ENCODE data around the gene PPP1R1B.
A peak's percentile ranks its signal among the peaks of the same experiment; 100 is the strongest.

PPP1R1B gene

DNA sequence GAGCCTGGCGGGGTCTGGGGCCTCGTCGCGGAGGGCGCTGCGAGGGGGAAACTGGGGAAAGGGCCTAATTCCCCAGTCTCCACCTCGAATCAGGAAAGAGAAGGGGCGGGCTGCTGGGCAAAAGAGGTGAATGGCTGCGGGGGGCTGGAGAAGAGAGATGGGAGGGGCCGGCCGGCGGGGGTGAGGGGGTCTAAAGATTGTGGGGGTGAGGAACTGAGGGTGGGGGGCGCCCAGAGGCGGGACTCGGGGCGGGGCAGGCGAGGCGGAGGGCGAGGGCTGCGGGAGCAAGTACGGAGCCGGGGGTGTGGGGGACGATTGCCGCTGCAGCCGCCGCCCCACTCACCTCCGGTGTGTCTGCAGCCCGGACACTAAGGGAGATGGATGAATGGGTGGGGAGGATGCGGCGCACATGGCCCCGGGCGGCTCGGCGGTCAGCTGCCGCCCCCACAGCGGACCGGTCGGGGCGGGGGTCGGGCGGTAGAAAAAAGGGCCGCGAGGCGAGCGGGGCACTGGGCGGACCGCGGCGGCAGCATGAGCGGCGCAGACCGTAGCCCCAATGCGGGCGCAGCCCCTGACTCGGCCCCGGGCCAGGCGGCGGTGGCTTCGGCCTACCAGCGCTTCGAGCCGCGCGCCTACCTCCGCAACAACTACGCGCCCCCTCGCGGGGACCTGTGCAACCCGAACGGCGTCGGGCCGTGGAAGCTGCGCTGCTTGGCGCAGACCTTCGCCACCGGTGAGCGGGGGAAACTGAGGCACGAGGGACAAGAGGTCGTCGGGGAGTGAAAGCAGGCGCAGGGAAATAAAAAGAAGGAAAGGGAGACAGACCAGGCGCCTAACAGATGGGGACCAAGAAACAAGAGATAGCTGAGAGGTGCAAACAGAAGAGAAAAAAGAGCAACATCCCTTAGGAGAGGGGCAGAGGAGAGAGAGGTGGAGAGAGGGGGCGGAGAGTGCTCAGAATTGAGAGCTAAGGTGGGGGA lies 41.5 kb downstream of the PPP1R1B start, which contains the start of gene PNMT:
Gene PNMT (plus strand): TSS at position 509 of the 980 bp plus-strand sequence. CDS start 23 bp downstream, at position 532.
- DNase-seq (ENCODE audit: low spot score) = peak; percentile 62

DNA sequence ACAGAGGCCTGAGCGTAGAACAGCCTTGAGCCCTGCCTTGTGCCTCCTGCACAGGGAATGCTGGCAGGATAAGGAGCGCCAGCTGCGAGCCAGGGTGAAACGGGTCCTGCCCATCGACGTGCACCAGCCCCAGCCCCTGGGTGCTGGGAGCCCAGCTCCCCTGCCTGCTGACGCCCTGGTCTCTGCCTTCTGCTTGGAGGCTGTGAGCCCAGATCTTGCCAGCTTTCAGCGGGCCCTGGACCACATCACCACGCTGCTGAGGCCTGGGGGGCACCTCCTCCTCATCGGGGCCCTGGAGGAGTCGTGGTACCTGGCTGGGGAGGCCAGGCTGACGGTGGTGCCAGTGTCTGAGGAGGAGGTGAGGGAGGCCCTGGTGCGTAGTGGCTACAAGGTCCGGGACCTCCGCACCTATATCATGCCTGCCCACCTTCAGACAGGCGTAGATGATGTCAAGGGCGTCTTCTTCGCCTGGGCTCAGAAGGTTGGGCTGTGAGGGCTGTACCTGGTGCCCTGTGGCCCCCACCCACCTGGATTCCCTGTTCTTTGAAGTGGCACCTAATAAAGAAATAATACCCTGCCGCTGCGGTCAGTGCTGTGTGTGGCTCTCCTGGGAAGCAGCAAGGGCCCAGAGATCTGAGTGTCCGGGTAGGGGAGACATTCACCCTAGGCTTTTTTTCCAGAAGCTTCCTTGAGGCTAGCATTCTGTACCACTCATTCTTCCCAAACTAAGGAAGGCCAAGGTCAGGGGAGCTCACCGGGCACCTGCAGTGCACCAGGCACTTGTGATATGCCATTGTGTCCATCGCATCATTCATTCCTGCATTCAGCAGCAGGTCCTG lies 43.4 kb downstream of the PPP1R1B start:
- DNase-seq (ENCODE audit: low spot score) = no peak

DNA sequence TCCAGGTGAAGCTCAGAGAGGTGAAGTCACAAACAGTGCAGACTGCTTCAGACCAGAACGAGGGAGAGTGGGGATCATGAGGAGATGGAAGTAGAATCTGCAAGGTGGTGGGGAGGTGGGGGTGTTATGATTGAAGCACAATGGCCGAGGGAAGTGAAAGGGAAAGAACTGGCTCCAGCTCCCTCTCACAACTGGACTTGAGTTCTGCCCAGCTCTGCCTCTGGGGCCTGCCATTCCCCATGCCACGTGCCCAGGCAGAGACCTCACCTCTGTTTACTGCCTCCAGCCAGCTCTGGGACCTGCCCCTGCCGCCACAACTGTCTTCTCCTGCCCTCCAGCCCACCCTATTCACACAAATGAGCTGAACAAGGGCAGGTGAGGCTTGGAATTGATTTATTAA lies 44.0 kb downstream of the PPP1R1B start:
- DNase-seq (ENCODE audit: low spot score) = no peak

DNA sequence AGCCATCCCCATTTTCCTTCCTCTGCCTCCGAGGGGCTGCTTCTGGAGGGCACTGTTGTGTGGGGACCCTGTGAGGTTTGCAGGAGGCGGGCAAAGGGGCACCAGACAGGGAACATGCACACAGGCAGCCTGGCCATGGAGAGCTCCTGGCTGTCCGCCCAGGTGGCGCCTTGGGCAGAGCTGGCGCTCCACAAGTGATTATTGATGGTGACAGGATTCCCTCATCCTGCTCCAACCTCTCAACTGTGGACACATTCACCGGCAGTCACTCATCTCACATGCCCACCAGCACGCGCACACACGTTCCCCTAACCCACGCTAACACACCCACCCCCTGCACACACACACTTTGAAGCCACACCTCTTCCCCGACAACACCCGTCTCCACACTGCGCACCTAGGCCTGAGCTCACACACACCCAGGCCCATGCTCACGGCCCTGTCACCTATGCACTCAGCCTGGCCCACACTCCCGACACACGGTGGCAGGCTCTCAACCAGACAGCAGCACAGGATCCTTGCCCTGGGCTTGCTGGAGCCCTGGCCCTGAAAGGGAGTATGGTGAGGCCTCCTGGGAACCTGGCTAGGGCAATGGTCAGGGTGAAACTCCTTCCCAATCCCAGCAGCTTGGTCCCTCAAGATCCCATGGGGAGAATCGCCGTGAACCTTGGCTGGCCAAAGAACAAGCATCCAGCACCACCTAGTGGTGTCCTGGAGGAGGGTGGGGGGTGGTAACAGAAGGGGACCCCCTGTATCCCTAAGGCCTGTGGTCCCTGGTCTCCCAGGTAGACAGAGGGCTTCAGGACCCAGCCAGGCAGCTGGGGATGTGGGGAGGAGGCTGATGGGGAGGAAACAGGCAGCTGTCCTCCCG lies 45.1 kb downstream of the PPP1R1B start:
- no peak for DNase-seq (ENCODE audit: low spot score)

DNA sequence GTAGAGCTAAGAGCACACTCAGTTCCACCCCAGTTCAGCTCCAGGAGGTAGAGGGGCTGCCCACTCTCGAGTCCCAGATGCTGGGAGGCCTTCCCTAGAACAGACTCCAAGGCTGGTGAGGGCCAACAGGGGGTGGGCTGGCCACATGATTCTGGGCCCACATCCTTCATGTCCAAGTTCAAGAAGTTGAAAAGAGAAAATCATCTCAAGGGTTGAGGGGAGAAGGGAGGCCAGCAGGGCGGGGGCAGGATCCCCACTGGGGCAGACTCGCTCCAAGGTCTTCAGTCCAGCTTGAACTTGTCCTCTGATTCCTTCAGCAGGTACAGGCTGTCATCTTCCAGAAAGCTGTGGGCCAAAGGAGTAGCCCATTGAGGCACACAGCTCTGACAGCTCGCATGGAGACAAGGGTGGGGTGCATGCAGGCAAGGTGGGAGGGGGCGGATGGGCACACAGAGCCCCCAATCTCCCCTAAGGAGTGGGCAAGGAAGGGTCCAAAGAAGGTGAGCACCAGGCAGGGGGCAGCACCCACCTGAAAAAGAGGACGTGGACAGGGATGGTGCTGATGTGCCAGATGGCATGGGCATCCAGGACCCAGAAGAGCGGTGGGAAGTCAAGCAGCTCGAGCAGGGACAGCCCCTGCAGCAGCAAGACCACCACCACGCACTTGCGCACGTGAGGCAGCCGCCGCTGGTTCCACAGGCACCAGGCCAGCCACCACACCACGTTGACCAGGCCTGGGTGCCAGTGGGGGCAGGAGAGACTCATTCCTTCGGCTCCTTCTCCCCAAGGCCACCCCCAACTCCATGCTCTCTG lies 46.0 kb downstream of the PPP1R1B start:
- DNase-seq (ENCODE audit: low spot score) = no peak

DNA sequence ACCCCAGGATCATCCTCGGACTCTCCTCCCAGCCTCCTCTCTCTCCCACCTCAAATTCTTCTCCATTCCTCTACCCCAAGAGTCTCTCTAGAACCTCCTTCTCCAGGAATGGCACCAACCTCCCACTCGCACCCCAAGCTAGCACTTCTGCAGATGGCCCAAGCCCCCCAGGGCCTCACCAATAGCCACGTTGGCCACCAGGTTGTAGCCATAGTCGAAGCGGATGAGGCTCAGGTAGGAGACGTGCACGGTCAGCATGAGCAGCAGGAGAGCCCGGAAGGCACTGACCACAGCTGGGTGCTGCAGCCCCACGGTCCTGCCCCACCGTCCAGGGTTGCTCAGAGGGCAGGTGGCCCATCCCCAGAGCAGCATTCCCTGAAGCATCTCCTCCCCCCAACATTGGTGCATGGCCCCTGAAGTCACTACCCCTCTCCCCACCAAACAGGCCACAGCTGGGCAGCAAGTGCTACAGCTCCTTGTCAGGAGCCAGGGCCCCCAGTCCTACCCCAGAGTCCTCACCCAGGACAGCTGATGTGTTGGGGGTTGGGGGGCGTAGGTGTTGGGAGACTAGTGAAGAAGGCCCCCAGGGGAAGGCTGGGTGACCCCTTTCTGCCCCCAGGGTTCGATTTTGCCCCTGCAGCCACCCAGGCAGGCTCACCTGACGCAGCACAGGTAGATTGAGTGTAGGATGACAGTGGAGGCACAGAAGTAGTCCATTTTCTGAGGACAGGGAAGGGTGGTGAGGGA lies 46.8 kb downstream of the PPP1R1B start:
- DNase-seq (ENCODE audit: low spot score) = no peak

DNA sequence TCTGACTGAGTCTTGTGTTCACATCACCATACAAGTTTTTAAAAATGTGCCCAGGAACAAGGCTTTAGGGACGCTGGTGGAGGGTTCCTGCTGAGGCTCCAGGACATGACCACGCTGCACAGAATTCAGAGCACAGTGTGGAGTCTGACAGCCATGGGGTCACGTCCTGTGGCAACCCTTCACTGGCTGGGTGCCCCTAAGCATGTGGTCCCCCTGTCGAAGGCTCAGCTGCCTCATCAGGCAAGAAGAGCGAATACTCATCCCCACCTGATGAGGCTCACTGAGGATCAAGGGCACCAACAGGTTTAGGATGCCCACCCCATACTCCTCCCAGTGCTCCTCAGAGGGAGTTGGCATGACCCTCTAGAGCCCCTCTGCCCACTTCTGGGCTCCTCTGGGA lies 47.4 kb downstream of the PPP1R1B start:
- DNase-seq (ENCODE audit: low spot score) = no peak

DNA sequence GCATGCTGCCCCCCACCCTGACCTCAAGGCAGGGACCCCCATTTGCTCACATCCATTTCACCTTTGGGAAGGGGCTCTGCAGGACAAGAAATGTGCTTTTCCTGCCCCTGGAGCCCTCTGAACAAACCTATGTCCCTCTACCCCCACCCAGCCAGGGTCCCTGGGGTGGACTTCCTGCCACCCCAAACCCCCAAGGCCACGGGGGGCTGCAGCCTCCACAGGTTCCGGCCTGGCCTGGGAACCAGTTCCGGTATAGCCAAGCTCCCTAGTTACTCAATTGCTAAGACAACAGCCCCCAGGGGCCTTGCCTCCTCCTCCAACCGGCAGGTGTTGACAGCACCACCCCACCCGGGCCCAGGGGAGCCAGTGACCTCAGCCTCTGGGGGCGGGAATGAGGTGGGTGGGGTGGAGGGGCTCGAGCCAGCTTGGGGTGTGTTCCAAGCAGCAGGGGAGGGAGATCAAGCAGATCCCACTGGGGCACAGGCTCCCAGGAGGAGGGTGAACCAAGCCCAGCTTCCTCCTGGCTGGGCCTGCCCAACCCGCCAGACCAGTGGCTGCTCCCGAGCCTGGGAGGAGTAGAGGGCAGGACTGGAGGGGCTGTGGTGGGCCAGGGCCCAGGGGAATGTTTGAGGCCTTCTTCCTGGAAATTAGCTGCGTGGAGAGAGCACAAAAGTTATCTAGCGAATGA lies 48.1 kb downstream of the PPP1R1B start:
- no peak for DNase-seq (ENCODE audit: low spot score)

DNA sequence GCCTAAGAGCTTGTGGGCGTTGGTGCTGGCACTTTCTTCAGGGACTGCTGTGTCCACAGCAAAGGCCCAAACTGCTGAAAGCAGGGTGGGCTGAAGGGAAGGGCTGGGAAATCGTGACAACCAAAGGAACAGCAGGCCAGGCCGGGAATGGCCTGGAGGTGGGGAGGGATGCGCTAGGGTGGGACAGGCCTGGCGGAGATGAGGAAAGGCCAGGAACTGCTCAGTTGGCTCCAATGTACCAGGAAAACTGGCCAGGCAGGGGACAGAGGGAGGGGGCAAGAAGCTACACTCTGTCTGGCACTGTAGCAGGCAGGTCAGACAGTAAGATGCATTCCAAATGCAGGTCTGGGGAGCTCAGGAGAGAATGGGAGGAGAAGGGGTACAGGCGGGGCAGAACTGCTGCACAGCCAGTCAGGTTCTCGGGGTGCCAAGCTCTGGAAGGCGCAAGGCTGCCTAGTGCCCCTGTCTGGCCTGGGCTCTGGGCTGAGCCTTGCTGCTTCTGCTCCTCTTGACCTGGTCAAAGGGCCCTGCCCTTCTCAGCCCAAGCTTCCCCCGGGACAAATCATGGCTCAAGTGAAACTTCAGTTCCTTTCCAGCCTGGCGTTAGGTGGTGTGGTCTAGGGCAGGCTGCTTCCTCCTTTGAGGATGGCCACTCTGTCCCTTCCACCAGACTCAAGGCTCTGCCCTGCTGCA lies 48.8 kb downstream of the PPP1R1B start:
- no peak for DNase-seq (ENCODE audit: low spot score)

DNA sequence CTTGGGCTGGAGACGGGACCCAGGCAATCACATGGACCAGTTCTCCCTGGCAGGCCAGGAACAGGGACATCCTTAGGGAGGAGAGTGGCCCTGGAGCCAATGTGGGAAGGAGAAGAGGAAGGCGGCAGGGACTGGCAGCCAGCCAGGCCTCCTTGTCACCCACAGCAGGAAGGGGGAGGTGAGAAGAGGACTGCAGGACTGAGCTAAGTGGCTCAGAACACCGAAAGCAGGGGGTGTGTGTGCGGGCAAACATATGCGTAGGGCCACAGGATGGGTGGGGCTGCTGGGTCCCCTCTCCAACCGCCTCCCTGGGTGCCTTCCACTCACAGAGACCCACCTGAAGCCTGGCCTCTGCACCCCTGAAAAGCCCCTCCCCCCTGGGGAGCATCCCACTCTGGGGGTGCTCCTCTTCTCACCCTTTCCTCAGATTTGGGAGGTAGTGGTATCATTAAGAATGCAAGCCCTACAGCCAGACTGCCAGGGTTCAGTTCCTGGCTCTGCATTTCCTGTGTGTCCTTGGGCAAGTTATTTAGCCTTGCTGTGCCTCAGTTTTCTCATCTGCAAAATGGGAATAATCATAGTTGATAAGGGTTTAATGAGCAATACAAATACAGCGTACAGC lies 49.6 kb downstream of the PPP1R1B start:
- peak; percentile 46 for DNase-seq (ENCODE audit: low spot score)

DNA sequence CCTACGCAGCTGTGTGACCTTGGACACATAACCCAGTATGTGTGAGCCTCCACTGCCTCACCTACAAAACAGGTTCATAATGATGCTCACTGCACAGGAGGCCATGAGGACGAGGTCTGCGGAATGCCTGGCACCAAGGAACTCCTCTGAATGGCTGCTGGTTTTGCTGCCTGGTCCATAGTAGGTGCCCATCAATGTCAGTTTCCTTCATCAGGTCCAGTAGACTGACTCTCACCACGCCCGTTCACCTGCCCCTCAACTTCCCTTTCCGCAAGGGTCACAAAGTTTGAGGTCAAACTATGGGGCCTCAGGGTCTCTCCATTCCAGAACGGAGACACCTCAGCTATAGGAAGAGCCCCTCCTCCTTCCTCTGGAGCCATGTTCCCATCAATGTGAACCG lies 50.3 kb downstream of the PPP1R1B start:
- no peak for DNase-seq (ENCODE audit: low spot score)

DNA sequence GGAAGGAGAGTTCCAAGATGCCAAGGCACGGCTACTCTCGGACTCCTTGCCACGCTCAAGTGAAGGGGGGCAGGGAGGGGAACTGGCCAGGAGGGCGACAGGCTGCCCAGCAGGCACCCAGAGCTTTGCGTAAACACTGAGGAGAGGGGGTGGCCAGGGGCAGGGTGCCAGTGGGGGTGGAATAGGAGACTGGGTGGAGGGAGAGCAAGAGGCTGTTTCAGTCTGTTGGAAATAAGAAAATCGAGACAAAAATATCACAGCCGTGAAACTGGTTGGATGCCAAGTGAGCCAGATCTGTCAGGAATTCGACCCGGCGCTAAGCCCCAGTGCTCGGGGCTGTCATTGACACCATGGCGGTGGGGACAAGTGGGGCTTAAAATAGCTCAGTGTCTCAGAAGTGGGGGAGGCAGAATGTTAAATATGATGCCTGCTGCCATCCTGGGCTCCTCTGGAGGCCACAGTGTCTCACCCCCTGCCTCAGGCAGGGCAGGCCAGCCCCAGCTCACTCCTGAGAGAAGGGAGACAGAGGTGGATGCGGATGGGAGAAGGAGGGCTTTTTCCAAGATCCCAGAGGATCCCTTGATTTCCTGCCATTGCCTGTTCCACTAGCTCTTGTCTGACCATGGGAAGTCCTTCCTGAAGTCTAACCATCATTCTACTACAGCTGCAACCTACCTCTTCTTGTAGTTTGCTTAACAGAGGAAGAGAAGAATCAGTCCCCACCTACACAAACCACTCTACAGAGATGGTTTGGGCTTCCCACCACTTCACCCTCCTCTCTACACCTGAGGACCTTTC lies 51.0 kb downstream of the PPP1R1B start:
- DNase-seq (ENCODE audit: low spot score) = no peak

DNA sequence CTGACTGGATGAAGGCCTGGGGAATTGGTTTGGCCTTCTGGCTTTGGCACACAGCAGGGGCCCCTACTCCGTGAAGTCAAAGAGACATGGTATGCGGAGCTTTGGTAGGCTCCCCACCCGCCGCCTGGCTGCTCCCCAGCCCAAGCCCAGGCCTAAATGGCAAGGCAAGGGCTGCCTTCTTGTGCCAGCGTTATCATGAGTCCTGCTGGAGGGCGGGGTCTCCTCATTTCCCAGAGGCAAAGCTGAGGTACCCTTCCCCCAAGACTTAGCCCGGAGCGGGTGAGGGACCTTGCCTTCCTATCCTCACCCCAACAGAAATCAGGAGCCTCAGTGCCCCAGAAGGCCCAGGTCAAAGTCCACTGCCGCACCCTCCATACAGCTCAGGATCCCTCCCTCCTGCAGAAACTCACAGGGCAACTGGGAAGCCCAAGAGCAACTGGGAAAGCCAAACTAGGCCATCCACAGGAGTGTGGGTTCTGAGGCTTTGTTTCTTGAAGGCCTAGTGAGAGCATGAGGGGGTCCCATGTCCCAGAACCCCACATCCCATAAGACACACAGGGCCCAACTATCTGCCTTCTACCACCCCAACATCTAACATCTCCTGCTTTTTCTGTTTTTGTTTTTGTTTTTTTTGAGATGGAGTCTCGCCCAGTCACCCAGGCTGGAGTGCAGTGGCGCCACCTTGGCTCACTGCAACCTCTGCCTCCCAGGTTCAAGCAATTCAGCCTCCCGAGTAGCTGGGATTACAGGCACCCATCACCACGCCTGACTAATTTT lies 51.8 kb downstream of the PPP1R1B start:
- DNase-seq (ENCODE audit: low spot score) = no peak

DNA sequence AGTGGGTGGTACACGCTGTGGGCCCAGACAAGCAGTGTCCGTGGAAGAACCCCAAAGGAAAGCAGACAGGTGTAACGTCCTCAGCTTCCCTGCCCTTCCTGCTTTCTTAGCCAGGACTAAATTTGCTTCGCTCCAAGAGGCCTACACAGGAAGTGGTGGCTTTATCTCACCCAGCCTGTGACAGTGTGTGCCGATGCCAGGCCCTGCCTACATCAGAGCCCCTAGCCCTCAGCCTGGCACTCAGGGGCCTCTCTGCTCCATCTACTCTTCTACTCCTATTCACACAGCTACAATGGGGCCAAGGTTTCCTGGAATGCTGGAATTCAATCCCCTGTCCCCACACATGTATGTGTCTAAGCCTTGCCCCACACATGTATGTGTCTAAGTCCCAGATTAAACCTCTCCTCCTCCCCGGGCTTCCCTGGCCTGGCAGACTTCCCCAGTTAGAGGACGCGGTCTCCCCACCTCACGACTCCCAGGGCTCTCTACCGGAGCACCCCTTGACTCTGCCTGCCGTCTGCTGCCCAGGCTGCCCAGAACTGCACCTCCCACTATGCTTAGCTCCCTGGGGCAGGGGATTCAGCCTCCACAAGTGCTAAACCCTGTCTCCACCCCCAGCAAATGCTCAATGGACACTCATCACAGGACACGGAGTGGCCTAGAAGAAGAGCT lies 52.9 kb downstream of the PPP1R1B start:
- DNase-seq (ENCODE audit: low spot score) = peak; percentile 48

DNA sequence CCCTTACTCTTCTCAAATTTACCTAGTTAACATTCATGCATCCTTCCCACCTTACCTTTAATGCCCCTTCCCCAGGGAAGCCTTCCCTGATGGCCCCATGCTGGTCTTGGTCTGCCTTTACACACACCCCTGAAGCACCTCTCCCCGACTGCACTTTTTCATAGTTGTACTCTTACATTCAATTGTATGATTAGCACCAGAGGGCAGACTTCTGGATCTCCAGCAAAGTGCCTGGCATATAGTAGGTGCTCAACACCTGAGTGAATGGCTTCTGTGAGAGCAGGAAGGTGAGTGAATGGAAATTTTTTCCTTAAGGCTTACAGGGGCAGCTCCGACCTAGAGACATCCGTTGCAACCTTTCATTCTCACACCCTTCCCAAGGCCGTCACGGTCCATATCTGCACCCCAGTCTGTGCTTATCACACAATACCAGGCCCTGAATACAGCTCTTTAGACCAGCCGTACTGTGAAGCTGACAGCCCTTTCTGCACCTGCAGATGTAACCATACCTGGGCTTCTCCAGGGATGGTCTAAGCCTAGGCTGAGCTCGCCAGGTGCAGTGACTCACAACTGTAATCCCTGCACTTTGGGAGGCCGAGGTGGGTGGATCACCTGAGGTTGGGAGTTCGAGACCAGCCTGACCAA lies 56.7 kb downstream of the PPP1R1B start:
- no peak for DNase-seq (ENCODE audit: low spot score)
